Measurements from ENCODE around the gene NUP62. TPM values are rescaled to one million over a fixed set of nuclear protein-coding genes. Genes with fewer than 3 reads are reported as not detected.

NUP62 gene
- total and polyA plus RNA-seq, 8 donors = 39.2 to 66.2 (median 60.0) TPM

- DNase-seq = peak in 2 of 4 donors; percentile 8 to 59
- Histone ChIP-seq H3K36me3 (no peaks in the 10 kb centered on the region), H3K9me3 (no peaks in the 10 kb centered on the region), H3K27me3 (peaks cover 0 to 31% of the 10 kb centered on the region in 2 donors), H3K4me3 (no peak overlapping the region), H3K4me1 (peaks cover 4 to 50% of the 10 kb centered on the region in 2 donors), H3K27ac (peak overlapping the region in 1 of 2 donors; percentile 57)
- no peak for ATAC-seq
- no peak for TF ChIP-seq CTCF (IDR thresholded peaks at IDR 0.05)
- intact Hi-C loops (cut with DNase I) = no loop called here
Measured at GRCh38 chr19:49954933-49955332, 25.6 kb upstream of the NUP62 start.

- H3K4me1 ChIP-seq = peaks cover 4 to 50% of the 10 kb centered on the region in 2 donors
- intact Hi-C loops (cut with DNase I) = no loop called here
- ATAC-seq = peak; percentile 71
- peak in 2 of 4 donors; percentile 13 to 64 for DNase-seq
- H3K27me3 ChIP-seq = peaks cover 0 to 31% of the 10 kb centered on the region in 2 donors
- H3K9me3 ChIP-seq = no peaks in the 10 kb centered on the region
- peak overlapping the region in 1 of 2 donors; percentile 57 for H3K27ac ChIP-seq
- H3K36me3 ChIP-seq = no peaks in the 10 kb centered on the region
- no peak overlapping the region for H3K4me3 ChIP-seq
- no peak for TF ChIP-seq CTCF (IDR thresholded peaks at IDR 0.05)
Measured at GRCh38 chr19:49954092-49954829, 25.0 kb upstream of the NUP62 start.

- Histone ChIP-seq H3K27me3 (peaks cover 0 to 22% of the 10 kb centered on the region in 2 donors), H3K27ac (peak overlapping the region in 1 of 2 donors; percentile 57), H3K9me3 (no peaks in the 10 kb centered on the region), H3K36me3 (no peaks in the 10 kb centered on the region), H3K4me1 (peaks cover 4 to 50% of the 10 kb centered on the region in 2 donors), H3K4me3 (no peak overlapping the region)
- ATAC-seq = peak; percentile 60
- DNase-seq = no peak
- no peak for TF ChIP-seq CTCF (IDR thresholded peaks at IDR 0.05)
- intact Hi-C loops (cut with DNase I) = no loop called here
Measured at GRCh38 chr19:49953416-49953815, 24.1 kb upstream of the NUP62 start.

- Histone ChIP-seq H3K4me3 (no peak overlapping the region), H3K27me3 (peaks cover 0 to 22% of the 10 kb centered on the region in 2 donors), H3K27ac (peak overlapping the region in 1 of 2 donors; percentile 57), H3K9me3 (no peaks in the 10 kb centered on the region), H3K4me1 (peaks cover 4 to 50% of the 10 kb centered on the region in 2 donors), H3K36me3 (no peaks in the 10 kb centered on the region)
- TF ChIP-seq CTCF (IDR thresholded peaks at IDR 0.05) = no peak
- DNase-seq = peak in 1 of 4 donors; percentile 49
- intact Hi-C loops (cut with DNase I) = no loop called here
- ATAC-seq = no peak
Measured at GRCh38 chr19:49952906-49953305, 23.6 kb upstream of the NUP62 start.

GRCh38 chr19:49952479-49952836 lies 23.2 kb upstream of the NUP62 start:
- no peaks in the 10 kb centered on the region for H3K36me3 ChIP-seq
- no peak overlapping the region for H3K4me3 ChIP-seq
- intact Hi-C loops (cut with DNase I) = no loop called here
- no peak for TF ChIP-seq CTCF (IDR thresholded peaks at IDR 0.05)
- DNase-seq (no peak), ATAC-seq (no peak)
- H3K4me1 ChIP-seq = peaks cover 4 to 50% of the 10 kb centered on the region in 2 donors
- peaks cover 0 to 21% of the 10 kb centered on the region in 2 donors for H3K27me3 ChIP-seq
- H3K9me3 ChIP-seq = no peaks in the 10 kb centered on the region
- H3K27ac ChIP-seq = no peak overlapping the region

All from left lung (tissue), 10 donors.